ENCODE results near the gene MAD1L1.

DNA sequence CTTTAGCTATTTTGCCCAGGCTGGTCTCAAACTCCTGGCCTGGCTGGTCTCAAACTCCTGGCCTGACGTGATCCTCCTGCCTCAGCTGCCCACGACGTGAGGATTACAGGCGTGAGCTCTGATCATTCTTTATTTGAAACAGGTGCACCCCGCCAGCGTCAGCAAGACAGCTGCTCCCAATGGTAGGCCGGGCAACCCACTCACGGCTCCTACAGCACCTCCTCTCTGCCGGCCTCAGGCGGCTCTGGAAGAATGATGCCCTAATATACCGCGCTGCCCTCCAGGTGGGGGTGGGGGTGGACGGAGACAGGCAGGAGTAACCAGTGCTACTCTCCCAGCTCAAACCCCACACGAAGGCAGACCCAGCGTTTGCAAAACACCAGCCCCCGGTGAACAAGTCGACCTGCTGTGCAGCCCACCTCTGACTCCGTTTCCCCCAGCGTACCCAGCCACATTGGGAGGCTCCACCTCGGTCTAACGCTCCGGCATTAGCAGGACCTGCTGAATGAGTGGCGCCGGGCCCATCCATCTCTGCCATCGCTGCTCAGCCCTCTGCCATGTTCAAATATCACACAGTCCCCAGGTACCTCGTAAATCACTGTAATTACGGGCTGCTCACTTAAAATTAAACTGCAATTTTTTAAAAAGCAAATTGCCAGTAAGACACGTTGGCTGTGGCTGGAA lies 414.0 kb downstream of the MAD1L1 start:
- TF ChIP-seq EZH2 (IDR thresholded peaks at IDR 0.05; ENCODE audit: low read length, missing control alignments) = no peak
- TF ChIP-seq, protein P1, sequence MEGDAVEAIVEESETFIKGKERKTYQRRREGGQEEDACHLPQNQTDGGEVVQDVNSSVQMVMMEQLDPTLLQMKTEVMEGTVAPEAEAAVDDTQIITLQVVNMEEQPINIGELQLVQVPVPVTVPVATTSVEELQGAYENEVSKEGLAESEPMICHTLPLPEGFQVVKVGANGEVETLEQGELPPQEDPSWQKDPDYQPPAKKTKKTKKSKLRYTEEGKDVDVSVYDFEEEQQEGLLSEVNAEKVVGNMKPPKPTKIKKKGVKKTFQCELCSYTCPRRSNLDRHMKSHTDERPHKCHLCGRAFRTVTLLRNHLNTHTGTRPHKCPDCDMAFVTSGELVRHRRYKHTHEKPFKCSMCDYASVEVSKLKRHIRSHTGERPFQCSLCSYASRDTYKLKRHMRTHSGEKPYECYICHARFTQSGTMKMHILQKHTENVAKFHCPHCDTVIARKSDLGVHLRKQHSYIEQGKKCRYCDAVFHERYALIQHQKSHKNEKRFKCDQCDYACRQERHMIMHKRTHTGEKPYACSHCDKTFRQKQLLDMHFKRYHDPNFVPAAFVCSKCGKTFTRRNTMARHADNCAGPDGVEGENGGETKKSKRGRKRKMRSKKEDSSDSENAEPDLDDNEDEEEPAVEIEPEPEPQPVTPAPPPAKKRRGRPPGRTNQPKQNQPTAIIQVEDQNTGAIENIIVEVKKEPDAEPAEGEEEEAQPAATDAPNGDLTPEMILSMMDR (conservative IDR thresholded peaks at IDR 0.05 in 1 of 2, IDR thresholded peaks at IDR 0.05 in 1 of 2; ENCODE audit: low read depth in 1 of 2, low read length in 2 of 2) = no peak

All from fibroblast of lung (primary cell).